ENCODE measurements around the gene SETD1A. TPM values are rescaled to one million over a fixed set of nuclear protein-coding genes. Genes with fewer than 3 reads are reported as not detected.
A peak's percentile ranks its signal among the peaks of the same experiment; 100 is the strongest.

The SETD1A gene
- total RNA-seq, 1 experiment from 2014 or later: 4.1 TPM

GRCh38 chr16:31001507-31002249 is 44.1 kb downstream of the SETD1A start:
- no peaks in the 10 kb centered on the region; the same call in 1 of the 2 replicates for H3K27me3 ChIP-seq (ENCODE audit: control insufficient read depth, insufficient read depth, low read length)
- H3K36me3 ChIP-seq (replicated peaks; ENCODE audit: control insufficient read depth, insufficient read depth, low read length): no peaks in the 10 kb centered on the region
- DNase-seq: peak; percentile 57
- H3K4me3 ChIP-seq (ENCODE audit: insufficient read depth, low read depth, low read length): no peak overlapping the region

- no peak overlapping the region for H3K4me3 ChIP-seq (ENCODE audit: insufficient read depth, low read depth, low read length)
- no peaks in the 10 kb centered on the region for H3K36me3 ChIP-seq (replicated peaks; ENCODE audit: control insufficient read depth, insufficient read depth, low read length)
- DNase-seq: peak; percentile 34
- H3K27me3 ChIP-seq (ENCODE audit: control insufficient read depth, insufficient read depth, low read length): no peaks in the 10 kb centered on the region; the same call in 1 of the 2 replicates
Observed at GRCh38 chr16:31002250-31002700, 44.7 kb downstream of the SETD1A start.

GRCh38 chr16:31002862-31003341 is 45.3 kb downstream of the SETD1A start:
- H3K36me3 ChIP-seq (replicated peaks; ENCODE audit: control insufficient read depth, insufficient read depth, low read length): no peaks in the 10 kb centered on the region
- H3K27me3 ChIP-seq (ENCODE audit: control insufficient read depth, insufficient read depth, low read length): no peaks in the 10 kb centered on the region; the same call in 1 of the 2 replicates
- DNase-seq: peak; percentile 35
- no peak overlapping the region for H3K4me3 ChIP-seq (ENCODE audit: insufficient read depth, low read depth, low read length)

- DNase-seq: peak; percentile 26
- Histone ChIP-seq H3K27me3 (ENCODE audit: control insufficient read depth, insufficient read depth, low read length) (no peaks in the 10 kb centered on the region), H3K4me3 (ENCODE audit: insufficient read depth, low read depth, low read length) (no peak overlapping the region), H3K36me3 (replicated peaks; ENCODE audit: control insufficient read depth, insufficient read depth, low read length) (no peaks in the 10 kb centered on the region)
Observed at GRCh38 chr16:31003744-31004143, 46.2 kb downstream of the SETD1A start.

- no peaks in the 10 kb centered on the region for H3K36me3 ChIP-seq (replicated peaks; ENCODE audit: control insufficient read depth, insufficient read depth, low read length)
- H3K4me3 ChIP-seq (ENCODE audit: insufficient read depth, low read depth, low read length): no peak overlapping the region
- peak; percentile 12 for DNase-seq
- no peaks in the 10 kb centered on the region for H3K27me3 ChIP-seq (ENCODE audit: control insufficient read depth, insufficient read depth, low read length)
Observed at GRCh38 chr16:31004658-31005057, 47.1 kb downstream of the SETD1A start.

GRCh38 chr16:31005350-31006085 is 48.0 kb downstream of the SETD1A start:
- H3K27me3 ChIP-seq (ENCODE audit: control insufficient read depth, insufficient read depth, low read length): no peaks in the 10 kb centered on the region
- H3K4me3 ChIP-seq (ENCODE audit: insufficient read depth, low read depth, low read length): no peak overlapping the region
- DNase-seq: peak; percentile 28
- H3K36me3 ChIP-seq (replicated peaks; ENCODE audit: control insufficient read depth, insufficient read depth, low read length): no peaks in the 10 kb centered on the region

GRCh38 chr16:31006086-31006385 is 48.5 kb downstream of the SETD1A start:
- no peaks in the 10 kb centered on the region for H3K36me3 ChIP-seq (replicated peaks; ENCODE audit: control insufficient read depth, insufficient read depth, low read length)
- peaks cover 2% of the 10 kb centered on the region; the same call in 1 of the 2 replicates for H3K27me3 ChIP-seq (ENCODE audit: control insufficient read depth, insufficient read depth, low read length)
- H3K4me3 ChIP-seq (ENCODE audit: insufficient read depth, low read depth, low read length): no peak overlapping the region
- no peak for DNase-seq

GRCh38 chr16:31006589-31006988 is 49.0 kb downstream of the SETD1A start:
- no peaks in the 10 kb centered on the region for H3K36me3 ChIP-seq (replicated peaks; ENCODE audit: control insufficient read depth, insufficient read depth, low read length)

GRCh38 chr16:31007684-31008083 is 50.1 kb downstream of the SETD1A start:
- no peaks in the 10 kb centered on the region for H3K36me3 ChIP-seq (replicated peaks; ENCODE audit: control insufficient read depth, insufficient read depth, low read length)
- peaks cover 9% of the 10 kb centered on the region for H3K27me3 ChIP-seq (ENCODE audit: control insufficient read depth, insufficient read depth, low read length)
- DNase-seq: peak; percentile 29
- no peak overlapping the region for H3K4me3 ChIP-seq (ENCODE audit: insufficient read depth, low read depth, low read length)

More at GRCh38 chr16:31006589-31006988, 49.0 kb downstream of the SETD1A start:
- Histone ChIP-seq H3K27me3 (ENCODE audit: control insufficient read depth, insufficient read depth, low read length) (peaks cover 6% of the 10 kb centered on the region; the same call in 1 of the 2 replicates), H3K4me3 (ENCODE audit: insufficient read depth, low read depth, low read length) (no peak overlapping the region)
- no peak for DNase-seq

GRCh38 chr16:31008149-31008548 is 50.6 kb downstream of the SETD1A start:
- Histone ChIP-seq H3K27me3 (ENCODE audit: control insufficient read depth, insufficient read depth, low read length) (peaks cover 9% of the 10 kb centered on the region), H3K36me3 (replicated peaks; ENCODE audit: control insufficient read depth, insufficient read depth, low read length) (no peaks in the 10 kb centered on the region), H3K4me3 (ENCODE audit: insufficient read depth, low read depth, low read length) (no peak overlapping the region)
- peak; percentile 40 for DNase-seq

- no peak for DNase-seq
- Histone ChIP-seq H3K27me3 (ENCODE audit: control insufficient read depth, insufficient read depth, low read length) (peaks cover 9% of the 10 kb centered on the region), H3K36me3 (replicated peaks; ENCODE audit: control insufficient read depth, insufficient read depth, low read length) (no peaks in the 10 kb centered on the region), H3K4me3 (ENCODE audit: insufficient read depth, low read depth, low read length) (no peak overlapping the region)
Observed at GRCh38 chr16:31008551-31008950, 51.0 kb downstream of the SETD1A start.

- H3K4me3 ChIP-seq (ENCODE audit: insufficient read depth, low read depth, low read length): no peak overlapping the region
- peaks cover 9% of the 10 kb centered on the region for H3K27me3 ChIP-seq (ENCODE audit: control insufficient read depth, insufficient read depth, low read length)
- peak; percentile 73 for DNase-seq
- H3K36me3 ChIP-seq (replicated peaks; ENCODE audit: control insufficient read depth, insufficient read depth, low read length): no peaks in the 10 kb centered on the region
Observed at GRCh38 chr16:31009120-31009519, 51.6 kb downstream of the SETD1A start.

GRCh38 chr16:31009894-31010584 is 52.5 kb downstream of the SETD1A start:
- Histone ChIP-seq H3K36me3 (replicated peaks; ENCODE audit: control insufficient read depth, insufficient read depth, low read length) (no peaks in the 10 kb centered on the region), H3K4me3 (ENCODE audit: insufficient read depth, low read depth, low read length) (peak overlapping the region; percentile 44), H3K27me3 (ENCODE audit: control insufficient read depth, insufficient read depth, low read length) (peaks cover 9% of the 10 kb centered on the region)
- DNase-seq: peak; percentile 82

- Histone ChIP-seq H3K4me3 (ENCODE audit: insufficient read depth, low read depth, low read length) (peak within 1 kb of the TSS; percentile 45), H3K27me3 (ENCODE audit: control insufficient read depth, insufficient read depth, low read length) (peaks cover 9% of the 10 kb centered on the region), H3K36me3 (replicated peaks; ENCODE audit: control insufficient read depth, insufficient read depth, low read length) (no peaks in the 10 kb centered on the region)
- DNase-seq: peak; percentile 99
Observed at GRCh38 chr16:31010585-31011325, 53.2 kb downstream of the SETD1A start, which contains the start of gene STX1B. Gene STX1B, minus strand, starts transcription at chr16:31010638. Its CDS starts 242 bp downstream, at chr16:31010396.
